ENCODE measurements around the gene PACRG. TPM values are rescaled to one million over a fixed set of nuclear protein-coding genes. Genes with fewer than 3 reads are reported as not detected.

Gene PACRG
- total and polyA plus RNA-seq, 2 donors from 2014 or later, result 7.4 to 20.0 TPM

DNA sequence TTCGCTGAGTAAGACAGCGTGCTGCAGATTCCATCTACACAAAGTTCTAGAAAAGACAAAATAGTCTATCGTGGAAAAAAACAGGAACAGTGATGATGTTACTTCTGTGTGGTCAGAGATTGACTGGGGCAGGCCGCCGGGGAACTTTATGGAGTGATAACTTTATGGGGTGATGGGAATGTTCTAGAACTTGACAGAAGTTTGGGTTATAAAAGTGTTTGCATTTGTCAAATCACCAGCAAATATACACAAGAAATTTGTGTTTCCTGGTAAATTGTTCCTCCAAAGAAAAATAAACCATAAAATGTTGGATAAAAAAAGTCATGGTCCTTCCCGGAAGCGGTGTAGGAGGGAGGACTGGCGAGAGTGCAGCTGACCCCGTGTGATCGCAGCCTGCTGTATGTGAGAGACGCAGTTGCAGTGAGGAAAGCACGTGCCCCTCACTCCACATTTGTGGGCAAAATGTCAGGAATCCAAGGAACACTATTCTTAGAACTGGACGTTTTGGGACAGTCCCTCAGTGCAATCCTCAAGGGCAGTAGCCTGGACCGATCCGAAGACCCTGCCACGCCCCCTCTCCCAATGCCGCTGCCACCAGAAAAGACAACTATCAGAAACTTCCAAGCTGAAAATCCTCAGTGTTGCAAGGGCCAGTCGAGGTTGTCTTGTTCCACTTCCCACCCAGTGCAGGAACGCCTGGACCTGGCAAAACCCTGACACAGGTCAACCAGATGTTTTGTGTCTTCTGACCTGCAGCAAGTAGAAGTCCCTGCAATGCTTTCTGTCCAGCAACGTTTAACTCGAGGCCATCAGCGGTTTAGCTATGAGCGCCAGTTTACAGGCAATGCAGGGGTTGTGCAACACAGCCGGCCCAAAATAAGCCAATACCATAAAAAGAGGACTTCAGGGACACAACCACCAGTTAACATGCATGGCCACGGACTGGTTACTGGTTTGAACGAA, 606.2 kb downstream of the PACRG start:
- no peaks in the 10 kb centered on the region for H3K9me3 ChIP-seq (ENCODE audit: control insufficient read depth in 2 of 3, insufficient read depth in 1 of 3, low read length in 3 of 3)
- peaks cover 0 to 20% (median 8%) of the 10 kb centered on the region in 3 donors for H3K4me1 ChIP-seq (ENCODE audit: control insufficient read depth in 2 of 3, insufficient read depth in 2 of 3, low read depth in 1 of 3, low read length in 3 of 3)
- H3K9ac ChIP-seq (ENCODE audit: low read length in 3 of 3), result no peak overlapping the region
- H3K27ac ChIP-seq (ENCODE audit: low read depth in 2 of 2, low read length in 2 of 2), result peak overlapping the region; percentile 5 to 23
- FAIRE-seq (no peak), DNase-seq (peak in 3 of 5 donors; percentile 31 to 89 (median 60))
- TF ChIP-seq, protein P1, sequence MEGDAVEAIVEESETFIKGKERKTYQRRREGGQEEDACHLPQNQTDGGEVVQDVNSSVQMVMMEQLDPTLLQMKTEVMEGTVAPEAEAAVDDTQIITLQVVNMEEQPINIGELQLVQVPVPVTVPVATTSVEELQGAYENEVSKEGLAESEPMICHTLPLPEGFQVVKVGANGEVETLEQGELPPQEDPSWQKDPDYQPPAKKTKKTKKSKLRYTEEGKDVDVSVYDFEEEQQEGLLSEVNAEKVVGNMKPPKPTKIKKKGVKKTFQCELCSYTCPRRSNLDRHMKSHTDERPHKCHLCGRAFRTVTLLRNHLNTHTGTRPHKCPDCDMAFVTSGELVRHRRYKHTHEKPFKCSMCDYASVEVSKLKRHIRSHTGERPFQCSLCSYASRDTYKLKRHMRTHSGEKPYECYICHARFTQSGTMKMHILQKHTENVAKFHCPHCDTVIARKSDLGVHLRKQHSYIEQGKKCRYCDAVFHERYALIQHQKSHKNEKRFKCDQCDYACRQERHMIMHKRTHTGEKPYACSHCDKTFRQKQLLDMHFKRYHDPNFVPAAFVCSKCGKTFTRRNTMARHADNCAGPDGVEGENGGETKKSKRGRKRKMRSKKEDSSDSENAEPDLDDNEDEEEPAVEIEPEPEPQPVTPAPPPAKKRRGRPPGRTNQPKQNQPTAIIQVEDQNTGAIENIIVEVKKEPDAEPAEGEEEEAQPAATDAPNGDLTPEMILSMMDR (IDR thresholded peaks at IDR 0.05; ENCODE audit: borderline replicate concordance, extremely low read depth, insufficient read depth), result no peak
- intact Hi-C loops (cut with DNase I), result no loop called here
- H3K27me3 ChIP-seq (ENCODE audit: control insufficient read depth, insufficient read depth, low read length), result no peaks in the 10 kb centered on the region
- no peak overlapping the region for H3K4me3 ChIP-seq (ENCODE audit: low read length in 3 of 3)
- H3K36me3 ChIP-seq (ENCODE audit: control insufficient read depth in 2 of 3, insufficient read depth in 3 of 3, low read length in 3 of 3), result no peaks in the 10 kb centered on the region

DNA sequence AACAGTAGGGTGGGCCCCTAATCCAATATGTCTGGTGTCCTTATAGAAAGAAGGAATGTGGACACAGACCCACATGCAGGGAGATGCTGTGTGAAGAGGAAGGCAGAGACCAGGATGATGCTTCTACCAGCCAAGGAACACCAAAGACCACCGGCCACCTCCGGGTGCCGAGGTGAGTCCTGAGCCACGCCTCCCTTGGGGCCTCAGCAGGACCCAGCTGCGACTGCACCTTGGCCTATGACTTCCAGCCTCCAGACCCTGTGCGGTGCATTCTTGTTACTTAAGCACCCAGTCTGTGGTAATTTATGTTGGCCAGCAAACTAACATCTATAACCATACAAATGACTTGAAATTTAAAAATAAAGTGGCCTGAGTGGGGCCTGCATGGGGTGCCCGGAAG, 607.3 kb downstream of the PACRG start:
- Histone ChIP-seq H3K27me3 (ENCODE audit: control insufficient read depth, insufficient read depth, low read length) (no peaks in the 10 kb centered on the region), H3K4me3 (ENCODE audit: low read length in 3 of 3) (no peak overlapping the region), H3K9me3 (ENCODE audit: control insufficient read depth in 2 of 3, insufficient read depth in 1 of 3, low read length in 3 of 3) (no peaks in the 10 kb centered on the region), H3K9ac (ENCODE audit: low read length in 3 of 3) (no peak overlapping the region), H3K4me1 (ENCODE audit: control insufficient read depth in 2 of 3, insufficient read depth in 2 of 3, low read depth in 1 of 3, low read length in 3 of 3) (peaks cover 0 to 20% (median 8%) of the 10 kb centered on the region in 3 donors), H3K27ac (ENCODE audit: low read depth in 2 of 2, low read length in 2 of 2) (peak overlapping the region; percentile 64 to 72), H3K36me3 (ENCODE audit: control insufficient read depth in 2 of 3, insufficient read depth in 3 of 3, low read length in 3 of 3) (no peaks in the 10 kb centered on the region)
- TF ChIP-seq, protein P1 (IDR thresholded peaks at IDR 0.05; ENCODE audit: borderline replicate concordance, extremely low read depth, insufficient read depth), result no peak
- FAIRE-seq (no peak), DNase-seq (peak in 1 of 5 donors; percentile 67)
- intact Hi-C loops (cut with DNase I), result no loop called here

DNA sequence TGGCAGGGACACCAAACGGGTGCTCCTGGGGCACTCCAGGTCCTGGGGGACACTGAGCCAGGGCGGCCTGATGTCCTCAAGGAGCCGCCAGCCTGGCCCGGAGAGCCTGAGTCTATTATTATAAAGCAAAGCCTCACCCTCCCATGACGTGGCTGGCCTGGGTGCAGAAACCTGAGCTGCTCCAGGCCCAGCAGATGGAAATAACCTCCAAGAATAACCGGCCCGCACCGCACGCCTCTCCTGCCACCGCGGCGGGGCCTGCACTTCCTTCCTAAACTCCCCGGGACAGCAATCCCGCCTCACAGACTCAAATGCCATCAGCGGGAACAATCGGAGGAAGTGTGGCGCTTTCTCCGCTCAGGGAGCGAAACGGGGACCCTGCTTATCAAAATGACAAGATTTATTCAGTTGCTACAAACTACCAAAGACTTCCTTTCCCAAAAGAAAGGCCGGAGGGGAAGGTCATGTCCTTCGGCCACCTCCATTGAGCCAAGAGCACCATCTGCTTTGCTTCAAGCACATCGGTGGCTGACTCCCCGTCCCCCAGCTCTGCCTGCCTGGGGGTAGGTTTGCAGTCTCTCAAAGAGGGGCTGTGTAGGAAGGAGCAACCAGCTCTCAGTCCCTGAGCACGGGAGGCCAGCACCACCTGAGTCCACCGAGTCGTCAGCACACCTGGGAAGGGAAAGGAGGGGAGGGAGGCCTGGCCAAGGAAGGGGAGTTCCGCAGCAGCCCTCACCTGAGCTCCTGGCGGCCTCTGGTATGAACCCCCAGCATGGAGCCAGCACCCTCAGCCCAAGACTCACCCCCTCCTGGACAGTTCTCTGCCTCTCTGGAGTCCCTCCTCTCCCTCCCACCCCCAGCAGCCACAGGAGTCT, 608.1 kb downstream of the PACRG start:
- TF ChIP-seq, protein P1 (IDR thresholded peaks at IDR 0.05; ENCODE audit: borderline replicate concordance, extremely low read depth, insufficient read depth), result no peak
- Histone ChIP-seq H3K9ac (ENCODE audit: low read length in 3 of 3) (no peak overlapping the region), H3K4me1 (ENCODE audit: control insufficient read depth in 2 of 3, insufficient read depth in 2 of 3, low read depth in 1 of 3, low read length in 3 of 3) (peaks cover 0 to 20% (median 8%) of the 10 kb centered on the region in 3 donors), H3K4me3 (ENCODE audit: low read length in 3 of 3) (no peak overlapping the region), H3K9me3 (ENCODE audit: control insufficient read depth in 2 of 3, insufficient read depth in 1 of 3, low read length in 3 of 3) (no peaks in the 10 kb centered on the region), H3K27ac (ENCODE audit: low read depth in 2 of 2, low read length in 2 of 2) (peak overlapping the region; percentile 64 to 72), H3K27me3 (ENCODE audit: control insufficient read depth, insufficient read depth, low read length) (no peaks in the 10 kb centered on the region), H3K36me3 (ENCODE audit: control insufficient read depth in 2 of 3, insufficient read depth in 3 of 3, low read length in 3 of 3) (no peaks in the 10 kb centered on the region)
- intact Hi-C loops (cut with DNase I), result no loop called here
- FAIRE-seq, result no peak
- peak; percentile 73 to 89 (median 77) for DNase-seq

All from kidney (tissue), 14 donors.